Chondrocyte (in vitro differentiated cells): Measurements from ENCODE around the gene OCSTAMP. TPM values are rescaled to one million over a fixed set of nuclear protein-coding genes. Genes with fewer than 3 reads are reported as not detected.

Experiments
- DNase-seq: peaks from one replicate; pipeline ENCODE4 v3.0.0; 2021; ENCODE audit warnings: mixed read lengths, low spot score
- H3K27ac Mint-ChIP-seq: one replicate; pipeline ENCODE4 v1.8.0; 2021; ENCODE audit warnings: mild to moderate bottlenecking, moderate library complexity, mixed read lengths; ENCODE audit not compliant: unreplicated experiment
- H3K27me3 Mint-ChIP-seq: 2 replicates; pipeline ENCODE4 v1.8.0; 2021; ENCODE audit warnings: low read depth, mixed read lengths
- H3K36me3 Mint-ChIP-seq: 2 replicates; pipeline ENCODE4 v1.8.0; 2021; ENCODE audit warnings: low read depth, mixed read lengths
- H3K4me1 Mint-ChIP-seq: 2 replicates; pipeline ENCODE4 v1.8.0; 2021; ENCODE audit warnings: low read depth, mild to moderate bottlenecking, mixed read lengths
- H3K4me3 Mint-ChIP-seq: one replicate; pipeline ENCODE4 v1.8.0; 2021; ENCODE audit warnings: mild to moderate bottlenecking, moderate library complexity, mixed read lengths; ENCODE audit not compliant: unreplicated experiment
- H3K9me3 Mint-ChIP-seq: 2 replicates; pipeline ENCODE4 v1.8.0; 2021; ENCODE audit warnings: low read depth, mixed read lengths
- CTCF ChIP-seq: fragments of 200-600 bp; sonication (generic); IDR thresholded peaks from 2 replicates; pipeline ENCODE4 v1.5.0; 2021; ENCODE audit warnings: antibody characterized with exemption, mild to moderate bottlenecking, moderate library complexity
- total RNA-seq: library from RNA; stranded (reverse); gene quantifications from 3 replicates; pipeline ENCODE4 v1.2.1, GENCODE V29; 2021

The OCSTAMP gene
- total RNA-seq, 1 donor from 2014 or later: not detected

- H3K9me3 Mint-ChIP-seq: no peaks in the 10 kb centered on the region
These were observed 19.8 kb downstream of the OCSTAMP start for GRCh38 chr20:46530640-46531039.

GRCh38 chr20:46523696-46524328, 26.6 kb downstream of the OCSTAMP start:
- Mint-ChIP-seq H3K4me1 (no peaks in the 10 kb centered on the region), H3K9me3 (no peaks in the 10 kb centered on the region), H3K36me3 (no peaks in the 10 kb centered on the region), H3K4me3 (no peak overlapping the region), H3K27ac (no peak overlapping the region), H3K27me3 (peaks cover 31% of the 10 kb centered on the region)
- DNase-seq: no peak
- TF ChIP-seq CTCF: no peak

More at GRCh38 chr20:46530640-46531039, 19.8 kb downstream of the OCSTAMP start:
- no peak for TF ChIP-seq CTCF
- no peak overlapping the region for H3K4me3 Mint-ChIP-seq
- DNase-seq: no peak
- H3K27me3 Mint-ChIP-seq: peaks cover 38% of the 10 kb centered on the region
- no peak overlapping the region for H3K27ac Mint-ChIP-seq
- no peaks in the 10 kb centered on the region for H3K36me3 Mint-ChIP-seq
- H3K4me1 Mint-ChIP-seq: no peaks in the 10 kb centered on the region

GRCh38 chr20:46523108-46523507, 27.3 kb downstream of the OCSTAMP start:
- no peak for DNase-seq
- TF ChIP-seq CTCF: no peak
- H3K9me3 Mint-ChIP-seq: no peaks in the 10 kb centered on the region
- no peaks in the 10 kb centered on the region for H3K36me3 Mint-ChIP-seq
- no peaks in the 10 kb centered on the region for H3K4me1 Mint-ChIP-seq
- peaks cover 28% of the 10 kb centered on the region for H3K27me3 Mint-ChIP-seq
- H3K4me3 Mint-ChIP-seq: no peak overlapping the region
- H3K27ac Mint-ChIP-seq: no peak overlapping the region

- no peak for DNase-seq
- Mint-ChIP-seq H3K9me3 (no peaks in the 10 kb centered on the region), H3K4me1 (no peaks in the 10 kb centered on the region), H3K36me3 (no peaks in the 10 kb centered on the region), H3K27ac (no peak overlapping the region), H3K27me3 (peaks cover 29% of the 10 kb centered on the region), H3K4me3 (no peak overlapping the region)
- peak; percentile 84 for TF ChIP-seq CTCF
These were observed 29.4 kb downstream of the OCSTAMP start for GRCh38 chr20:46520976-46521579.

GRCh38 chr20:46520540-46520939, 29.9 kb downstream of the OCSTAMP start:
- peaks cover 29% of the 10 kb centered on the region for H3K27me3 Mint-ChIP-seq
- no peak for DNase-seq
- no peaks in the 10 kb centered on the region for H3K9me3 Mint-ChIP-seq
- H3K4me1 Mint-ChIP-seq: no peaks in the 10 kb centered on the region
- no peaks in the 10 kb centered on the region for H3K36me3 Mint-ChIP-seq
- H3K27ac Mint-ChIP-seq: no peak overlapping the region
- H3K4me3 Mint-ChIP-seq: no peak overlapping the region
- no peak for TF ChIP-seq CTCF
